ENCODE data around the gene ATPAF2.
A peak's percentile ranks its signal among the peaks of the same experiment; 100 is the strongest.

Gene ATPAF2

DNA sequence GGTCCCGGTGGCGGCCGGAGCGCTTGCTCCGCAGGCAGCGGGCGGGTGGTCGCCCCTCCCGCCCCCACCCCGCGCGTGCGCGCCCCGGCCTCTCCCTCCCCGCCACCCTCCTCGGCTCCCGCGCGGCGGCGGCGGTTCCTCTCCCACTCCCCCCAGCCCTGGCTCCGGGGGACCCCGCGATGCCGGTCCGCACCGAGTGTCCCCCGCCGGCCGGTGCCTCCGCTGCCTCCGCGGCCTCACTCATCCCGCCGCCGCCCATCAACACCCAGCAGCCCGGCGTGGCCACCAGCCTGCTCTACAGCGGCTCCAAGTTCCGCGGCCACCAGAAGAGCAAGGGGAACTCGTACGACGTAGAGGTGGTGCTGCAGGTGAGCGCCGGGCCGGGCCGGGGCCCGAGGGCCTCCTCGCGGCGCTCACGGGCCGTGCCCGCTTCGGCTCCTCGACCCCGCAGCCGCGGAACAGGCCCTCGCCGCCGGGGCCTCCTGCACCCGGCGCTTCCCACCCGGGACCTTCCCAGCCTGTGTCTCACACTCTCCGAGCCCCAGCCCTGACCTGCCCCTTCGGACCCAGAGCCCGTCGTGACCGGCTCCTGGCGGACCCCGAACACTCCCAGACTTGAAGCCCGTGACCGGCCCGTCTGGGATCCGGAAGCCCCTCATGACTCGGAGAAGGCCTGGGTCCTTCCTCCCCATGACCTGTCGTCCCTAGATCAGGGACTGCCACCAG lies 730 bp upstream of the ATPAF2 start:
- peak; percentile 61 for DNase-seq (ENCODE audit: low spot score)

DNA sequence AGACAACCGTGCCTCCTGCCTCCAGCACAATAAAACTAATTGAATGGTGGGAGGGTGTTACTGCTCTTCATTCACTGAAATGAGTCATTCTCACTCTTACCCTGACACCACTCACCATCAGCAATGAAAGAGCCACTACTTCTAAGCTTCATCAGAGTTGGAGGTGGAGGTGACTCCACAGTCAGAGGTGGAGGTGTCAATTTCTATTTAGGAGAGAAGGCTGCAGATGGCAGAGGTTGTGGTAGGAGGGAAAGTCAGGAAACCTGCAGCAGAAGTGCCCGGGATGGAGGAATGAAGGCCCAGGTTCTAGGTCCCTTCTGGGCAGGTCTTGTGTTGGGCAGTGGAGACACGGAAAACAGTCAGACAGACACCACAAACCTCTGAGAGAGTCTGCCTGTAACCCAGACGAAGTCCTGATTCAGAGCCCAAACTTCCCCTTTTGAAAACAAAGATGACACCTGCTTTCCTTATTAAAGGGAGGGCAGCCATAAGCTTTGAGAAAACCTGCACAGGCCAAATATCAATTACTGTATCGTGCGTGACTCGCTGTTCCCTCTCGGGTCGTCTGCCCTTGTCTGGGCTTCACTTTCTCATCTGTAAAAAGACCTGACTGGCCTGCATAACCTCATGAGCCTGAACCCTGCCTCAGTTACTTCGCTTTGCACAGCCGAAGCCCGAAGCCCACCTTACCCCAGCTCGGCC lies 668 bp downstream of the ATPAF2 start:
- DNase-seq (ENCODE audit: low spot score) = peak; percentile 30

DNA sequence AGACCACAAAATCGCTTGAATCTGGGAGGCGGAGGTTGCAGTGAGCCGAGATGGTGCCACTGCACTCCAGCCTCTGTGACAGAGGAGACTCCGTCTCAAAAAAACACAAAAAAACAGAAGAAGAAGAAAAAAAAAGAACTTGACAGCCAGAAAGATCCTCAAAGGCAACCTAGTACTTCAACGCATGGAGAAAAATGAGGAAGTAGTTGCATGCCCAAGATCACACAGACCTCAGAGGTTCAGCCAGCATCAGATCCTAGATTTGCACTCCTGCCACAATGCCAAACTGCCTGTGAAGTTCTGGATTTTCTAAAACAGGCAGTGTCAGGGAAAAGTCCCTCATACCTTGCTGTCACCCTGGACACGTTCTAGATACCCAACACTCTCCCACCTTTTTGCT lies 1.5 kb downstream of the ATPAF2 start:
- DNase-seq (ENCODE audit: low spot score) = no peak

DNA sequence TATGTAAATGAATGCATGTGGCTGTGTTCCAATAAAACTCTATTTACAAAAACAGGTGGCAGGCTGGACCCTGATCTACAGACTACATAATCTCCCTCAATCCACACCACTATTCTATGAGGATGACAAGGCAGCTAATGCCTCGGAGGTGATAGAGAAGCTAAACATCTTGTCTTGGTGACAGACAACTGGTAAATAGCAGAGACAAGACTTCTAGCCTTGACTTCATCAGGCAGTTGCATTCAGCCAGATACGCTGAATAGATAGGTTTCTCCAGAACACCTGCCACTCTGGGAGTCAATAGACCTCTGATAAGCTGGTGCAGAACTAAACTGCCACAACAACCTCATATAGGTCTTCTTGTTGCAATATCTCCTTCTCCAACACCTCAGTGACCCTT lies 3.3 kb downstream of the ATPAF2 start:
- no peak for DNase-seq (ENCODE audit: low spot score)

DNA sequence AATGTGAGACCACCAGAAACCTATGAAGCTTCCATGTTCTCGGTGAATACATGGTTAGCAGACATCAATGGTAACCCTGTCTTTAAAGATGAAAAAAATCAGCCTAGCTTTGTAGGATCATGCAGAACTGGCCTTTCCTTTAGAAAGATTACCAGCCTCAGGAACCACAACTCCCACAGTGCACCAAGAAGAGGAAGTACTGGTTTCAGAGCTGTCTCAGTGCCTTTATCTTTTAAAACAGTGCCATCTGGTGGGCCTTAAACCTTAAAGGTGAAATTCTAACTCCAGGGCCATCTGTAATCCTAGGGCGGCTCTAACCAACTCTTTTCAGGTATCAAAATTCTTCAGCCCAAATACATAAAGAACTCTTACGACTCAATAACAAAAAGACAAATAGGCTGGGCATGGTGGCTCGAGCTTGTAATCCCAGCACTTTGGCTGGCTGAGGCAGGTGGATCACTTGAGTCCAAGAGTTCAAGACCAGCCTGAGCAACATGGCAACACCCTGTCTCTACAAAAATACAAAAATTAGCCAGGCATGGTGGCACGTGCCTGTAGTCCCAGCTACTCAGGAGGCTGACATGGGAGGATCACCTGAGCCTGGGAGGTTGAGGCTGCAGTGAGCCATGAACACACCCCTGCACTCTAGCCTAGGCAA lies 5.4 kb downstream of the ATPAF2 start:
- DNase-seq (ENCODE audit: low spot score) = peak; percentile 91

DNA sequence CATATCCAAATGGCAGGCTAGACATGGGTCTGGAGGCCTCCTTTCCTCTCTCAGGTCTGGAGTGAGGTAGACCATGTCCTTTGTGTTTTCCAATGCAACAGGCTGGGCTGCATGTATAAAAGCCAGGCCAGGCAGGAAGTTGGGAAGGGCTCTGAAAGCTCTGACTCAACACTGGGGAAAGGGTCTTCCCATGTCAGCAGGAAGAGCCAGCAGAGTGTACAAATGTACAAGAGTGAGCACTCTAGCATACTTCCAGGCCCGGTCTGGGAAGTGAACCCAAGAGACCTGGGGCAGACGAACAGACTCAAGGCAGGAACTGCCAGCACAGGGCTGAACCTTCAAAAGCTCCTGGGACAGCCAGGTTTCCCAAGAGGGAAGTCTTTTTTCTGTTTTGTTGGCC lies 7.0 kb downstream of the ATPAF2 start:
- DNase-seq (ENCODE audit: low spot score) = no peak

DNA sequence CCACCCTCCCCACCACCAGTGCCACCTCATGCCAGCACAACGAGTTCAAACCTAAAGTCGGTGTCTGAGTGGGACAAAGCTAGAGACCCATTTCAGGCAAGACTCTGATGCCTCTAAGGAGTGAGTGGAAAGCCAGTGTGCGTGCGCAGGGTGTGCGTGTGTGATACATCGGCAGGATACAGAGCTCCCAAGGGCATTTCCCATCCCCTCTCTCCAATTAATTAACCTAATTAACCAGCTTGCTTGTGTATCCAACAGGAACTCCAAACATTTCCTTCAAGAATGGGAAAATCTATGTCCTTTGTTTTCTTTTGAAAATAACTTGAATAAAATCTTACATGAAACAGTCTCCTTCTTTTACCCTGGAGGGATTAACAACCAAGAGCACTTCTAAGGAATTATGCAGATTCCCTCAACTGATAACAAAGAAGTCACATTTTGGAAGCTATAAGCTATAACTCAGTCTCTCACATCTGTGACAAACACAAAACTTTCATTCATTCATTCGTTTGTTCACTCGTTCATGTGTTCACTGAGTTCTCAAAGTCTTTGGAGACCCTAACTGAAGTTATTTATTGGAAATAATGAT lies 9.9 kb downstream of the ATPAF2 start:
- DNase-seq (ENCODE audit: low spot score) = no peak

DNA sequence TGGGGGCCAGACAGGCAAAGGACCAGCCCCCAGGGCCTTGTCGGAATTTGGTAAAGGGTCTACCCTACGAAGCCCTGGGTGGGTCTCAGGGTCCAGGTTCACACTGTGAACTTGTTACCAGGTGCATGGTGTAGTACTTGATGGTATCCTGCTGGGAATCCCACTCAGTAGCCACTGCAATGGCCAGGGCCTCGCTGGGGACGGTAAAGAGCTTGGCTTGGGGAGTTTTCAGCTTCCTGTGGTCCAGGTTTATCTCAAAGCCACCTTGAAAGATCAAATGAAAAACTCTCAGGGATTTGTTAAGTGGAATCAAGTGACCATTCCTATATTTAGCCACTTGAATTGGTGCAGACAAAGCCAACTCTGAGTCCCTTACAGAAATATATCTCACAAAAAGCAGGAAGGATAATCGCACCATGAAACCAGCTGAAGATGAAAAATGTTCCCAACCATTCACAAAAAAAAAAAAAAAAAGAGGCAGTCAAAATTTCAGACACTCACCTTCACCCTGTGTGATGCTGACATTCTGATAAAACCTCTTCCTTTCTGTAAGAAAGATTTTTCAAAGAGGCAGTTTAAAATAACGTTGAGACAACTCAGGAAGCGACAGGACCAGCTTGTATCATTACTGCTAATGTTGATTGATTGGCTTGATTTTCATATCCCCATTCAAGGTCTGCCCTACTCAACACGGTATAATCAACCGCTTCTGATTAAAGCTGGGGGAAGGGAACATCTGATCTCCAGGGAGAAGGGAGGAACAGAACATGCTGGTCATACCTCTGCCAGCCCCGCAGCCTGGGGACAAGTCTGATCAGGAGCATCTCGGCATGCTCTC lies 10.6 kb downstream of the ATPAF2 start:
- DNase-seq (ENCODE audit: low spot score) = no peak

DNA sequence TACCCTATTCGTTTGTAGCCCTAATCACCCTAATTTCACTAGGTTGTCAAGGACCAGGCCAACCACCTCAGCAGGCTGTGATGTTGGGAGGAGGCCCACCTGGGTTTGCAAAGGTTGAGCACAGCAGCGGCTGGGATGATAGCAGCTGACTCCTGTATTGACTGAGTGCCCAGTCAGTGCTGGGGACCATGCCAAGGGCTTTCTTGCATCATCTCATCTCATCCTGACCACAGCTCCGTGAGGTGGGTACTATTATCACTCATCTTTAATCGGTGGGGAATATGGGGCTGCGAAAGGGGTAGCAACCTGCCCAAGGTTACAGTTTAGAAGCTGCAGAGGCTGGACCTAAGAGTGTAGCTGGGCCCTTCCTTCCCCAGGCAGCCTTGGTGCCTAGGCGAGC lies 11.7 kb downstream of the ATPAF2 start:
- no peak for DNase-seq (ENCODE audit: low spot score)

DNA sequence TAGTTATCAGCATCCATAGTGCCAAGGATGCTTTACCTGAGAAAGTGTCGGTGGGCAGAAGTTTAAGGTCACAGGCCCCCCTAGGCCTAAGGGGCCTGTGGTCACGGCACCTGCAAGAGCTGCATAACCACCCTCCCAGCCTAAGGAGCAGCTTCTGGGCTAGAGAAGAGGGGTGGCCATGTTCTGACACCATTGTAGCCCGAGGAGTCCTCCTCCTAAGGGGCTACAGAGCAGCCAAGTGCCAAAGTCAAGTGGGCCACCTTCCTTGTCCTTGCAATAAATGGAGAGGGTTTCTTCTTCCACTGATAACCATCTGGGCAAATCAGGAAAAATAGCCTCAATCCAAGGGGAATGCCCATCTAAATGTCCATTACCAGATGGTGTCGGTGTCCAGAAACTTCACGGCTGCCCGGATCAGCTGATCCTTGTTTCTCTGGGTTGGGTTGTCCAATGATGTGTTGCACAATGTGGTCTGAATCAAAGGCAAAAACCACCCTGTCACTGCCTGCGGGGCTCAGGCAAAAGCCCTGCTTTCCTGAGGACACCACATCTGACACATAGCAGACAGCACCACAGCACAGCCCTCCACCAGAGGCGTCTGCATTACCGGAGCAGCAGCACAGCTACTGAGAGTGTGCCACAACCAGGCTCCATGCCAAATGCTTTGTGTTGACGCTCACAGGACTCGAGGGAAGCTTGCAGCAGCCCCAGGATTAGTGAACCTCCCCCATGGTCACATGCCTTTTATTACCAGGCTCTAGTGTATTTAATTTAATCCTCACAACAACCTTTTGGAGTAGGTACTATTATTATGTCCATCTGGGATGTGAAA lies 12.8 kb downstream of the ATPAF2 start:
- peak; percentile 23 for DNase-seq (ENCODE audit: low spot score)

DNA sequence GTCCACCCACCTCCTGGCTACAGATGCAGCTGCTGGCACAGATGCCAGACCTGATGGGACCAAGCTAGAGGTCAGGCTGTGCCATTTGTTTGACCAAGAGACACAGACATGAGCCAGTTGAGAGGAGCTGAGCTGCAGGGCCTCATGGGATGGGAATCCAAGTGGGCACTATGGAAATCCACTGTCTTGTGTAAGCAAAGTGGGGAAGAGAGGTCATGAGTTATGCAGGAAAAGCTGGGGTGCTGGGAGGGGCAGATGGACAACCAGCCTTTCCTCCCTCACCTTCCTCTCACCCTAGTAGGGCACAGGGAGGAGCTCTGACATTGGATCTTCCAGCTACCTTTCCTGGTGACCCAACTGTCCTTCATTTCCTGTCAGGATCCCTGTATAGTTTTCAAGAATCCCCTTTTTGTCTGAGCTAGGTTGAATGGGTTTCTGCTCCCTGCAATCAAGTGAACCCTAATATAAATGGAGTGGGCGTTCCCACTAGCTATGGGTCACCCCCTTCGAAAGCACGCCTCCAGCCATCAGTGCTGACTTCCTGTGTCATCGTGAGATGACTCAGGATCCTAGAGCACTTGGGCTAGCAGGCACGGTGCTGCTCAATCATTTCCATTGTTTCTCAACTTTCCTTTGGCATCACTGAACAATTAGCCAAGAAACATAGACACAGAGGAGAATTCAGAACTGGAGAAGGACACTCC lies 13.6 kb downstream of the ATPAF2 start:
- DNase-seq (ENCODE audit: low spot score) = peak; percentile 25

DNA sequence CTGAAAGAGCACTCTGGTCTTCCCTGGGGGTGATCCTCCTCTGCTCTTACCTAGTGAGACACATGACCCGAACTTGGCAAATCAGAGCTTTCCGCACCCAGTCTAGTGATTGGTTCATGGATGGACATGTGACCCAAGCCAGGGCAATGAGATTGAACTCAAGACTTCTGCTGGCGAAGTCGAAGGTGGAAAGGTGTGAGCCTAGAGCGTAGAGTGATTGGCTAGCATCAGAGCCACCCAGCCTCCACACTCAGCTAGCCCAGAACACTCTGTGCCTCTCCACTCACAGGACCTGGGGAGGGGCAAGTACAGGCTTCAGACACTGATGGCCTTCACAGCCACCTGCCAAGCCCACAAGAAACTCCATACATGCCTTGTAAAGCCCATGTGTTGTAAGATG lies 17.6 kb downstream of the ATPAF2 start:
- DNase-seq (ENCODE audit: low spot score) = no peak

DNA sequence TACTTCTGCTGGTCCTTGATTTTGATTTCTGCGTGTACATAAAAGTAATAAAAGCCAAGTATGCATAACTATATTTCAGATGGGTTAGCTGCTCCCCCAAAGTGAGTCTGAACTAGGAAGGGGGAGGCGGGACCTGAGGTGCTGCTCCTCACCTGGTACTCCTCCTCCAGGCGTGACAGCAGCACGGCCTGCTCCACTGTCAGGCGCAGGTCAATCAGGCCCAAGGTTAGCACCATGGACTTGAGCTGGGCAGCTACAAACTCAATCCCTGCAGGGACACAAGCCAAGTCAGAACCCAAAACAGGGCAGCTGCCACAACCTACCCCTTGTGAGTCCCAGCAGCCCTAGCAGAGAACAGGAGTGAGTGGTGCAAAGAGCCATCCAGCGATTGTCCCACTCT lies 18.0 kb downstream of the ATPAF2 start:
- DNase-seq (ENCODE audit: low spot score) = no peak

DNA sequence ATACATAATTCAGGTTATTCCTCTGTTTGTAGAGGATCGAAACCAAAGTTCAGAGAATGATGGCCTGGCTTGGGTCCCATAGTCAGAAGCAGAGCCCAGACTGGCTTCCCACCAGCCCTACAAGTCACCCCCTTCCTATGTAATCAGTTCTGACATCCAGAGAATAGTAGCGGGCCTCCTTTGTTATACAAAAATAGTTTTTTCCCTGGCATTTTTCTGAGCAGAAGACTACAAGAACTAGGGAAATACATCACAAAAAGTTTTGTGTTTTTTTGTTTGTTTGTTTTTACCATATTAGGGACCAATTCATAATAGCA lies 19.2 kb downstream of the ATPAF2 start:
- no peak for DNase-seq (ENCODE audit: low spot score)

DNA sequence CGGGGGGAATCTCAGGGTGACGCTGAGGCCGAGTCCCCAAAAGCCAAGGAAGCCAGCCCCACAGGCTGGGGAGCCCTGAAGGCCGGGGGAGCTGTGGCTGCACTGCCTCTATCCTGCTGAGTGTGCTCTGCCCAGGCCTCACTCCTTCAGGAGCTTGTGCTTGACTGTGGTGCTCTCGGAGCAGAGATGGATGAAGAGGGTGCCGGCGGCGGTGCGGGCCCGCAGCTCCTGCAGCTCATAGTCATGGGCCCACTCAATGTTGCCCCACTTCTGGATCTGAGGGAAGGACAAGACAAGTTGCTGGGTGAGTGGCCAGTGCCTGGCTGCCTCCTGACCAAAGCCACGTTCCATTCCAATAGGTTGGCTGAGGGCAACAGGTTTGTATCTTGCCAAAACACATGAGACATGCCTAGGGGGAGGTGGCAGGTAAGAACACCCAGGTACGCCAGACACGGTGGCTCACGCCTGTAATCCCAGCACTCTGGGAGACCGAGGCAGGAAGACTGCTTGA lies 20.5 kb downstream of the ATPAF2 start:
- no peak for DNase-seq (ENCODE audit: low spot score)

DNA sequence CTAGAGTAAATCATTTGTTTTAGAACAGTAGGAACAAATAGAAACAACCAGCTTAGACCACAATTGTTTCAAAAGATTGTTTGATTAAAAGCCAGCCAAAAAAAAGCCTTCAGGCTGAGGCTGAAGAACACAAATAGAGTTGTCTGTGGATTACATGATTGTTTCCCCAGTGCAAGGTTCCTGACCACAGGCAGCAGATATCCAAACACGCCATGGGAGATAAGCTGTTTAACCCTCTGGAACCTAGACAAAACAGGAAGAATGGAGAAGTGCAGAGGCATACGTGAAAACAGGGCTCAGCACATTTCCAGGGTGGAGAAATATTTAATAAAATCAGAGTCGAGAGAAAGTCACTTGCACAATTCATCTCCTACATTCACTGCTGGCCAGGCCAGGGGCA lies 21.0 kb downstream of the ATPAF2 start:
- DNase-seq (ENCODE audit: low spot score) = no peak

DNA sequence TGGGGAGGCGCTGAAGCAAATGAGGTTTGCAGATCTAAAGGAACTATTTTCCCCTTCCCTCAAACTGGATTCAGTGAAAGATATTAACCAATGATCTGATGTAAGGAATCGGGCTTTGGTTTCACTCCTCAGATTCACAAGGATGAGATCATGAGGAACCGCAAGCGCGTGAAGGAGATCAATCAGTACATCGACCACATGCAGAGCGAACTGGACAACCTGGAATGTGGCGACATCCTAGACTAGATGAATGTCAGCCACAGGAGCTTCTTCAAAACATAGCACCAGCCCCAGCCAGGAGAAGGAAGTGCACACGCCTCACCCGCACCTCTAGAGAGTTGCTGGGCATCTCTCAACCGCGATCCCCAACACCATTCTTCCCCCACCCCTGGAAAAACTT lies 22.5 kb downstream of the ATPAF2 start:
- no peak for DNase-seq (ENCODE audit: low spot score)

DNA sequence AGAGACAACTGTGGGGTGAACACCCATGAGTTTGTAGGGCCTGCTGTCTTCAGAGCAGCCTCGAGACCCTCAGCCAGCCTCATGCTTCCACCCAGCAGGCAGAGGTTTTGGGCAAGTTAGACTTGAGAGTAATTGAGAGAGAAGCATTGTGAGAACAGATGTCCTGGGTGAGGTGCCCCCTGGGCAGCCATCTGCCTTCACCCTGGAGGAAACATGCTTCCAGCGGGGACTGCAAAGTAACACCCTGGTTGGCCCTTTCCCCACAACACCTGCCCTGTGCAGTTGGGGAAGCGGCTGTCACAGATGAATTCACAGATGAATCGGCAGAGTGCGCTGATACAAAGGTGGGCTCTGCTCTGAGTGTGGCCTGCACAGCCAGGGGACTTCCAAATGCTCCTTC lies 23.4 kb downstream of the ATPAF2 start:
- DNase-seq (ENCODE audit: low spot score) = no peak

DNA sequence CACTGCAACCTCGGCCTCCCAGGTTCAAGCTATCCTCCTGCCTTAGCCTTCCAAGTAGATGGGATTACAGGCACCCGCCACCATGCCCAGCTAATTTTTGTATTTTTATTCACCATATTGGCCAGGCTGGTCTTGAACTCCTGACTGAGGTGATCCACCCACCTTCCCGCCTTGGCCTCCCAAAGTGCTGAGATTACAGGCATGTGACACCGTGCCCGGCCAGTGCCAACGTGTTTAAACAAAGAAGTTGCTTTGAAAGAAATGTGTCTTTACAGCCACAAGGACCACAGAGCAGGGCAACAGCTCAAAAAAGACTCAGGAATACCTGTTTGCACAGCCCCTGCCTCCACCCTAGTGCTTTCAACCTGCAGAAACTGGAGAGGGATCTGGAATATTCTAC lies 25.0 kb downstream of the ATPAF2 start:
- no peak for DNase-seq (ENCODE audit: low spot score)

DNA sequence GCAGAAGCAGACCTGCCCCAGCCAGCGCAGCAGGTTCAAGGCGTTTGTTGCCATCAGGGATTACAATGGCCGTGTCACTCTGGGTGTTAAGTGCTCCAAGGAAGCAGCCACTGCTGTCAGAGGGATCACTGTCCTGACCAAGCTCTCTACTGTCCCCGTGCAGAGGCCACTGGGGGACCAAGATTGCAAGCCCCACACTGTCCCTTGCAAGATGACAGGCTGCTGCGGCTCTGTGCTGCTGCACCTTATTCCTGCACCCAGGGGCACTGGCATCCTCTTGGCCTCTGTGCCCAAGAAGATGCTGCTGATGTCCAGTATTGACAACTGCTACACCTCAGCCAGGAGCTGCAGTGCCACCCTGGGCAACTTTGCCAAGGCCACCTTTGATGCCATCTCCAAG lies 27.7 kb downstream of the ATPAF2 start:
- no peak for DNase-seq (ENCODE audit: low spot score)

All from SW480 (cell line).